GM12875 (cell line): ENCODE measurements around the gene ATOX1.
"Not testable (repeated sequence)": the region's sequence is repeated elsewhere in the genome, so short reads cannot be mapped to it uniquely, and the experiment has no call there.

ENCODE experiments used
- H3K4me3 ChIP-seq: one replicate; pipeline ENCODE4 v1.5.1; 2011; ENCODE audit warnings: low read depth, low read length, control low read depth
- TF ChIP-seq, protein P1 (sequence below): IDR thresholded peaks from 2 replicates; pipeline ENCODE4 v1.5.1; 2011; ENCODE audit warnings: low read depth, mild to moderate bottlenecking, control low read depth, inconsistent platforms, low read length, moderate library complexity, borderline replicate concordance; ENCODE audit not compliant: insufficient read depth

Gene ATOX1

DNA sequence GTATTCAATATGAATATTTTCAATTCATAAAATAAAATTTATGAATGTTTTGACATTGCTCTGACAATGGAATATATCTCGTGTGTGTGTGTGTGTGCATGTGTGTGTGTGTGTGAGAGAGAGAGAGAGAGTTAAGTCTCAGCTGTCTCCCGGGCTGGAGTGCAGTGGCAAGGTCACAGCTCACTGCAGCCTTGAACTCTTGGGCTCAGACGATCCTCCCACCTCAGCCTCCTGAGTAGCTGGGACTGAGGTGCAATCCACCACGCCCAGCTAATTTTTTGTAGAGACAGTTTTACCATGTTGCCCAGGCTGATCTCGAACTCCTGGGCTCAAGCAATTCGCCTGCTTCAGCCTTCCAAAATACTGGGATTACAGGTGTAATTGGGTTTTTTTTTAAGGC, 29.4 kb upstream of the ATOX1 start:
- H3K4me3 ChIP-seq = no peak overlapping the region
- TF ChIP-seq, protein P1, sequence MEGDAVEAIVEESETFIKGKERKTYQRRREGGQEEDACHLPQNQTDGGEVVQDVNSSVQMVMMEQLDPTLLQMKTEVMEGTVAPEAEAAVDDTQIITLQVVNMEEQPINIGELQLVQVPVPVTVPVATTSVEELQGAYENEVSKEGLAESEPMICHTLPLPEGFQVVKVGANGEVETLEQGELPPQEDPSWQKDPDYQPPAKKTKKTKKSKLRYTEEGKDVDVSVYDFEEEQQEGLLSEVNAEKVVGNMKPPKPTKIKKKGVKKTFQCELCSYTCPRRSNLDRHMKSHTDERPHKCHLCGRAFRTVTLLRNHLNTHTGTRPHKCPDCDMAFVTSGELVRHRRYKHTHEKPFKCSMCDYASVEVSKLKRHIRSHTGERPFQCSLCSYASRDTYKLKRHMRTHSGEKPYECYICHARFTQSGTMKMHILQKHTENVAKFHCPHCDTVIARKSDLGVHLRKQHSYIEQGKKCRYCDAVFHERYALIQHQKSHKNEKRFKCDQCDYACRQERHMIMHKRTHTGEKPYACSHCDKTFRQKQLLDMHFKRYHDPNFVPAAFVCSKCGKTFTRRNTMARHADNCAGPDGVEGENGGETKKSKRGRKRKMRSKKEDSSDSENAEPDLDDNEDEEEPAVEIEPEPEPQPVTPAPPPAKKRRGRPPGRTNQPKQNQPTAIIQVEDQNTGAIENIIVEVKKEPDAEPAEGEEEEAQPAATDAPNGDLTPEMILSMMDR = no peak

DNA sequence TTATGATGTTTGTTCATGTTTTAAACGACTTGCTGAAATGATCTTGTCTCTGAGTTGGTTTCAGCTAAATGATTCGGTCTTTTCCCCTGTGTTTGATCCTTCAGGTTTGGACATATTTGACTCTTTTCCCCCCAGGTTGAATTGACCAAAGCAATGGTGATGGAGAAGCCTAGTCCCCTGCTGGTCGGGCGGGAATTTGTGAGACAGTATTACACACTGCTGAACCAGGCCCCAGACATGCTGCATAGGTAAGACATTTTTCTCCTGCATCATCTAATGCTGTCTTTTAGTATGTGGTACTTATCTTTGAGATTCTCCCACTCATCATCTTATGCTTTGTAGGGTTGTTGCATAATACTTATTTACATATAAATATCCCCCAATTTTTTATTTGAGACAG, 28.0 kb upstream of the ATOX1 start:
- TF ChIP-seq, protein P1 = no peak
- no peak overlapping the region for H3K4me3 ChIP-seq

DNA sequence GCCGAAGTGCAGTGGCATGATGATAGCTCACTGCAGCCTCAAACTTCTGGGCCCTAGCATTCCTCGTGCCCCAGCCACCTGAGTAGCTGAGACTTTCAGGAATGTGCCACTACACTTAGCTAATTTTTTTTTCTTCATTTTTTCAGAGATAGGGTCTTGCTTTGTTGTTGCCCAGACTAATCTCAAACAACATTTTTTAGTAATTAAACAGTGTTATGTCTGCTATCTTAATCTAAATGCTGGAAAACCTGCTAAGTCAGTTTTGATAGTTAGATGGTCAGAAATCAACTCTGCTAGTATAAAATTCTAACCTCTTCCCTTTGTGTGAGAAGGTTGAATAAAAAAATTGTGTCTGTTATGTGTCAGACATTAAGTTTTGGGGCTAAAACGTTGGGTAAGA, 25.7 kb upstream of the ATOX1 start:
- no peak overlapping the region for H3K4me3 ChIP-seq
- TF ChIP-seq, protein P1 = no peak

DNA sequence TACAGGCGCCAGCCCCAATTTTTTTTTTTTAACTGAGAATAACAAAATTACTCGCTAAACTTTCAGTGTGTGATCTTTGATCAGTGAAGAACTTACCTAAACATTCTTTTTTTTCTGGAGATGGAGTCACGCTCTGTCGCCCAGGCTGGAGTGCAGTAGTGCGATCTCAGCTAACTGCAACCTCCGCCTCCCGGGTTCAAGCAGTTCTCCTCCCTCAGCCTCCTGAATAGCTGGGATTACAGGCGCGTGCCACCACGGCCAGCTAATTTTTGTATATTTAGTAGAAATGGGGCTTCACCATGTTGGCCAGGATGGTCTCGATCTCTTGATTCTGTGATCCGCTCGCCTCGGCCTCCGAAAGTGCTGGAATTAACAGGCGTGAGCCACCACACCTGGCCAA, 25.2 kb upstream of the ATOX1 start:
- H3K4me3 ChIP-seq = not testable (repeated sequence)

DNA sequence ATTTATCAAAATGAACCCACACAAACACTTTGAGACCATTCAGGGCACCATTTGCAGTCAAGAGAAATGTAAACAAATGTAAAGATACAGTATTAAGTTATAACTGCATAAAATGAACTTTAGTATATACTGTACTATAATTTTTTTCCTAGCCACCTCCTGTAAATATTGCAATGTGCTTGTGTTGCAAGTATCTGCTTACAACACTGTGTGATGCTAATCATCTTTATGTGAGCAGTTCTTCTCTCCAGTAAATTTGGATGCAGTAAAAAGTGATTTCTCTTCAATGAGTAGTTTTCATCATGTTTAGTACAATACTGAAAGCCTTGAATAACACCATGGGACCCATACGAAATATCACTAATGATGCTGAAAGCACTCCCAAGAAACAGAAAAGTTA, 22.8 kb upstream of the ATOX1 start:
- TF ChIP-seq, protein P1 = no peak
- H3K4me3 ChIP-seq = no peak overlapping the region

DNA sequence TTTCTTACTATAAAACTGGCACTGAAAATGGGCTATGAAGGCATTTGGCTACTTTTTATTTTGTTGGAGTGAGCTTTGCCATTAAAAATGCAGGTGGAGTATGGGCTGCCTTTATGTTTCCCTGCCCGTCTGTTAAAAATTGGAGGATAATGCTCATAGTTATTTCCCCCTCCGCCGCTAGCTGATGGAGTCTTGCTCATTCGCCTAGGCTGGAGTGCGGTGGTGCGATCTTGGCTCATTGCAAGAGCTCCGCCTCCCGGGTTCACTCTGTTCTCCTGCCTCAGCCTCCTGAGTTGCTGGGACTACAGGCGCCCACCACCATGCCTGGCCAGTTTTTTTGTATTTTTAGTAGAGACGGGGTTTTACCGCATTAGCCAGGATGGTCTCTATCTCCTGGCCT, 21.9 kb upstream of the ATOX1 start:
- no peak overlapping the region for H3K4me3 ChIP-seq
- TF ChIP-seq, protein P1 = no peak

DNA sequence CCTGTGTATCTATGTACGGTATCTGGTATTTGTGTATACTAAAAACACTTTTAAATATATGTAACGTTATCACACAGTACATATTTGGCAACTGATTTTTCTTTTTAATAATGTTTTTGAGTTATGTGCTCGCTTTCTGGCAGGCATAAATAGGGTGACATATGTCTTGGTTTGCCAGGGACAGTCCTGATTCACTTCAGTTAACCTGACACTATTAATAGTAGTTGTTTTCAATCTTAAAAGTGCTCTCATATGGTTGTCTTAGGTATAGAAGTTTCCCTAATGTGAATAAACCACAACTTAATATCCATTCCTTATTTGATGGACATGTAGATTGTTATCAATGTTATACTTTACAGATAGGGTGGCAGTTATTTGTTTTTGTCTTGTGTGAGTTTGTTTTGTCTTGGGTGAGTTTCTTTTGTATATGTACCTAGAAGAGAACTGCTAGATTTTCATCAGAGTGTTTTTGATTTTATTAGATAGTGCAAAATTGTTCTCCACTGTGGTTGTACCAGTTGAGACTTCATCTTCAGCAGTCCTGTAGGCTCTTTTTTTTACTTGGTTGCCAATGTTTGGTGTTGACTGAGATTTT, 21.2 kb upstream of the ATOX1 start:
- TF ChIP-seq, protein P1 = no peak
- no peak overlapping the region for H3K4me3 ChIP-seq

DNA sequence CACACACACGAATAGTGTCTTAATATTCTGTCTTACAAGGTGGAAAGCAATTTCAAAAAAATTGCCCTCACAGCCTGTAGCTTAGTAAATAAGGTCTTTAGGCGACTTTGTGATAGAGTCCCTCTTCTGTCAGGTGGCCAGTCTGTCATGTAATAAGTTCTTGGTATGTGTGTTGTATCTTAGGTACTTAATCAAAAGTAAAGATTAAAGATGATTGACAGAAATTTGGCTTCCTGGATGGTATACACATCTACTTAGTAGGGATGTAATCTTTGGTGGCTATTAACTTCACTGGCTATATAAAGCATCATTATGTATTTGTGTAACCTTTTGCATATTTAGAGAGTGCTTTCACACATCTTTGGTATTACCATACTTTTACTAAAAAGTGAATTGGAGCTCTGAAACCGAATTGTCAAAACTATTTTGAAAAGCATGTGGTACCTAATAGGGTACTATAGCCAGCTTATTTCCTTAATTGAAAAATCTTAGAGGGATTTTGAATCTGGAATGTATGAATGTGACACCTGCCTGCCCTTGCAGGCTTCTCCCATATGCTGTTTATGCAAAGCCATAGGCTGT, 16.7 kb upstream of the ATOX1 start:
- TF ChIP-seq, protein P1 = no peak
- no peak overlapping the region for H3K4me3 ChIP-seq
